CD4-positive, alpha-beta T cell (primary cell): ENCODE results near the gene RANGAP1. TPM values are rescaled to one million over a fixed set of nuclear protein-coding genes. Genes with fewer than 3 reads are reported as not detected.
A peak's percentile ranks its signal among the peaks of the same experiment; 100 is the strongest.

ENCODE experiments used
- ATAC-seq: fragments of 200-7000 bp; cut with Tn5 transposase; one replicate; pipeline ENCODE4 v1.10.0; 2022; ENCODE audit warnings: mild to moderate bottlenecking; ENCODE audit not compliant: poor library complexity
- CTCF ChIA-PET: fragments of 350-600 bp; sonication (Branson Sonifier 250); formaldehyde crosslinking; loops from one replicate; lab custom pipeline; 2021; ENCODE audit warnings: antibody characterized with exemption, inconsistent platforms; lab: Charles Lee
- POLR2A ChIA-PET: fragments of 350-600 bp; sonication (Branson Sonifier 250); formaldehyde crosslinking; loops from one replicate; lab custom pipeline; 2021; ENCODE audit warnings: antibody characterized with exemption, inconsistent platforms; lab: Charles Lee
- DNase-seq, 14 experiments: peaks; one replicate each; pipeline ENCODE4 v3.0.0-alpha.2; 2013 to 2020; ENCODE audit warnings: mixed read lengths in 2 of 14
- H3K27ac ChIP-seq, 2 donors: one replicate each; pipeline versions ENCODE4 v1.5.1 to v1.7.0; 2013; ENCODE audit warnings: low read length in 2 of 2, low read depth in 1 of 2, mild to moderate bottlenecking in 1 of 2
- H3K27me3 ChIP-seq, 2 experiments: 1 replicate in 1 of 2; 2 replicates in 1 of 2; pipeline versions ENCODE4 v1.6.1 to v1.7.0; 2013; ENCODE audit warnings: low read length in 2 of 2, control low read depth in 1 of 2, mild to moderate bottlenecking in 1 of 2, moderate library complexity in 1 of 2; ENCODE audit not compliant: insufficient read depth in 2 of 2, control insufficient read depth in 1 of 2
- H3K36me3 ChIP-seq: one replicate; pipeline ENCODE4 v1.6.1; 2013; ENCODE audit warnings: low read length, control low read depth; ENCODE audit not compliant: insufficient read depth
- H3K4me1 ChIP-seq: one replicate; pipeline ENCODE4 v1.6.1; 2013; ENCODE audit warnings: low read length, control low read depth; ENCODE audit not compliant: insufficient read depth
- H3K4me3 ChIP-seq: one replicate; pipeline ENCODE4 v1.5.1; 2013; ENCODE audit warnings: mild to moderate bottlenecking, low read length, moderate library complexity
- H3K9me3 ChIP-seq, 2 experiments: 1 replicate in 1 of 2; 2 replicates in 1 of 2; pipeline versions ENCODE4 v1.6.1 to v1.7.0; 2013; ENCODE audit warnings: low read length in 2 of 2, mild to moderate bottlenecking in 2 of 2, control low read depth in 1 of 2, moderate library complexity in 1 of 2; ENCODE audit not compliant: control insufficient read depth in 1 of 2, insufficient read depth in 1 of 2
- H3K27ac Mint-ChIP-seq: one replicate; pipeline ENCODE4 v1.8.0; 2020; ENCODE audit warnings: mixed read lengths
- H3K27me3 Mint-ChIP-seq: one replicate; pipeline ENCODE4 v1.8.0; 2021; ENCODE audit warnings: mixed read lengths
- H3K36me3 Mint-ChIP-seq: one replicate; pipeline ENCODE4 v1.8.0; 2021; ENCODE audit warnings: low read depth, mixed read lengths
- H3K4me1 Mint-ChIP-seq: one replicate; pipeline ENCODE4 v1.8.0; 2021; ENCODE audit warnings: low read depth, mixed read lengths
- H3K4me3 Mint-ChIP-seq: one replicate; pipeline ENCODE4 v1.8.0; 2020; ENCODE audit warnings: mild to moderate bottlenecking, mixed read lengths
- H3K9me3 Mint-ChIP-seq: one replicate; pipeline ENCODE4 v1.8.0; 2020; ENCODE audit warnings: mixed read lengths
- intact Hi-C, 2 experiments: fragments of 100-400 bp; cut with DNase I in 1 of 2; cut with micrococcal nuclease in 1 of 2; formaldehyde crosslinking; loops; one replicate each; pipeline versions ENCODE4 v1.15.1 to v1.9.0; 2023 to 2025; cut with DNase I, micrococcal nuclease
- polyA plus RNA-seq, 2 donors: library from polyadenylated mRNA; unstranded; fragments of 120-200 nt; gene quantifications; one replicate each; pipeline ENCODE4 v1.2.1, GENCODE V29; 2013
- total RNA-seq, 174 experiments: library from RNA in 2 of 174; stranded (reverse) in 2 of 174; gene quantifications; one replicate each; pipeline ENCODE4 v1.2.3 and lab custom pipeline; 2021 to 2026
- TF ChIP-seq, protein P1 (sequence below): fragments of 200-600 bp; IDR thresholded peaks from one replicate; pipeline ENCODE4 v1.8.0; 2022; ENCODE audit warnings: antibody characterized with exemption, mild to moderate bottlenecking

RANGAP1 gene
- 100 to 1,000 TPM; 163 to 172 TPM for total RNA-seq
- 41.5 TPM for polyA plus RNA-seq (2013, experiment 1 of 2)
- 45.1 TPM for polyA plus RNA-seq (2013, experiment 2 of 2)
- 96.6 to 397 (median 238) reads per million in 172 experiments for total RNA-seq (lab: John Stamatoyannopoulos, UW)

- ATAC-seq (peak; percentile 85), DNase-seq (peak; percentile 95 to 100 (median 98))
- H3K27ac Mint-ChIP-seq, result peak within 1 kb of the TSS; percentile 100
- Histone ChIP-seq H3K4me3 (peak within 1 kb of the TSS; percentile 100), H3K9me3 (no peaks in the 10 kb centered on the region), H3K4me1 (peaks cover 28% of the 10 kb centered on the region), H3K36me3 (peaks cover 25% of the 10 kb centered on the region), H3K27me3 (no peaks in the 10 kb centered on the region), H3K27ac (peak within 1 kb of the TSS; percentile 95 to 100)
- peaks cover 42% of the 10 kb centered on the region for H3K36me3 Mint-ChIP-seq
- no peaks in the 10 kb centered on the region for H3K27me3 Mint-ChIP-seq
- peak within 1 kb of the TSS; percentile 96 for H3K4me3 Mint-ChIP-seq
- no peaks in the 10 kb centered on the region for H3K9me3 Mint-ChIP-seq
- CTCF ChIA-PET, result interaction anchor here (2.6 to 2.8 kb wide), 2 partner anchors 16 to 48 kb away, joined by 8 to 34 read pairs; partner anchors contain the start of gene ZC3H7B
- POLR2A ChIA-PET, result interaction anchor here (0.6 to 4.2 kb wide), 44 partner anchors 11 to 1784 kb away, joined by 3 to 170 read pairs (median 5); partner anchors contain the start of genes ACO2, CCDC134, DESI1 and EP300
- TF ChIP-seq, protein P1, sequence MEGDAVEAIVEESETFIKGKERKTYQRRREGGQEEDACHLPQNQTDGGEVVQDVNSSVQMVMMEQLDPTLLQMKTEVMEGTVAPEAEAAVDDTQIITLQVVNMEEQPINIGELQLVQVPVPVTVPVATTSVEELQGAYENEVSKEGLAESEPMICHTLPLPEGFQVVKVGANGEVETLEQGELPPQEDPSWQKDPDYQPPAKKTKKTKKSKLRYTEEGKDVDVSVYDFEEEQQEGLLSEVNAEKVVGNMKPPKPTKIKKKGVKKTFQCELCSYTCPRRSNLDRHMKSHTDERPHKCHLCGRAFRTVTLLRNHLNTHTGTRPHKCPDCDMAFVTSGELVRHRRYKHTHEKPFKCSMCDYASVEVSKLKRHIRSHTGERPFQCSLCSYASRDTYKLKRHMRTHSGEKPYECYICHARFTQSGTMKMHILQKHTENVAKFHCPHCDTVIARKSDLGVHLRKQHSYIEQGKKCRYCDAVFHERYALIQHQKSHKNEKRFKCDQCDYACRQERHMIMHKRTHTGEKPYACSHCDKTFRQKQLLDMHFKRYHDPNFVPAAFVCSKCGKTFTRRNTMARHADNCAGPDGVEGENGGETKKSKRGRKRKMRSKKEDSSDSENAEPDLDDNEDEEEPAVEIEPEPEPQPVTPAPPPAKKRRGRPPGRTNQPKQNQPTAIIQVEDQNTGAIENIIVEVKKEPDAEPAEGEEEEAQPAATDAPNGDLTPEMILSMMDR, result no peak
- H3K4me1 Mint-ChIP-seq, result peaks cover 46% of the 10 kb centered on the region
- intact Hi-C loops, result loop anchor here (1.0 to 10.0 kb wide), 13 partner anchors 15 to 1156 kb away; partner anchors contain the start of genes ACO2 (in 2 of the 2), PHF5A (in 2 of the 2), TEF (in 2 of the 2) and TOB2 (in 2 of the 2)
Measured at GRCh38 chr22:41285820-41286638, at the start of gene RANGAP1. RANGAP1 (minus strand) TSS chr22:41286187; CDS start chr22:41281044, 5,143 bp downstream.

DNA sequence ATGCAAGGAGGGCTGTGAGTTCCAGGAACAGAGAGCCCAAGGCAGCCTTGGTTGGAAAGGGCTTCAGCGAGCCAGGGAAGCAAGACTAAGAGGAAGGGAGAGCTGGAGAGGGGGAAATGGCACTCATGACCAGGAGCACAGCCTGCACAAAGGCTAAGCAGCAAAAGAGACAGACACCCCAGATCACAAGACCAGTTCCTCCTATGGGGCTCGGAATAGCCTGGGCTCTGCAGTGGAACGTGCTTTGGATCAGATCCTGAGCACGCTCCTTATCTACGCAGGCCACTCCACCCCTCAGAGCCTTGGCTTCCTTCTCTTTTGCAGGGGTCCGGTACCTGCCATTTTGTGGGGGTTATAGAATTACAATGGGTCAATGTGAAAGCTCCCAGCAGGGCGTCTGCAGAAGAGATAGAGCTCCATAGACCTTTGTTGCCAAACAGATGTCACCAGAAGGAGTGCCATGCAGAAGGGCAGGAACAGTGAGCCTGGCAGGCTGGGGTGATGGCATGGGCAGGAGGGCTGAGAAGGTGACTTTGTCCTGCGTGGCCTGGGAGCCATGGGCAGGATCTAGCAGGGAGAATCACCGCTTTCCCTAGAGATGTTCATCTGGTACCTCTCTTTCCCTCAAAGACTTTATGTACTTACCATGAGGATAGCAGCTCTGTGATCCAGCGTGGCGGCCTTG is 49.1 kb upstream of the RANGAP1 start:
- Histone ChIP-seq H3K36me3 (peaks cover 54% of the 10 kb centered on the region), H3K9me3 (no peaks in the 10 kb centered on the region), H3K27ac (no peak overlapping the region), H3K4me3 (no peak overlapping the region), H3K4me1 (peaks cover 9% of the 10 kb centered on the region), H3K27me3 (no peaks in the 10 kb centered on the region)
- H3K27ac Mint-ChIP-seq, result peak overlapping the region; percentile 19
- no peak for ATAC-seq
- no peak overlapping the region for H3K4me3 Mint-ChIP-seq
- ChIA-PET CTCF (no interaction called here), POLR2A (interaction anchor here (0.6 to 0.7 kb wide), 2 partner anchors 142 to 479 kb away, joined by 3 read pairs; partner anchors contain the start of gene ST13)
- no peaks in the 10 kb centered on the region for H3K9me3 Mint-ChIP-seq
- TF ChIP-seq, protein P1, result no peak
- no peaks in the 10 kb centered on the region for H3K27me3 Mint-ChIP-seq
- peak in 1 of 14 experiments; percentile 7 for DNase-seq
- H3K36me3 Mint-ChIP-seq, result peaks cover 53% of the 10 kb centered on the region
- H3K4me1 Mint-ChIP-seq, result peaks cover 10% of the 10 kb centered on the region
- intact Hi-C loops, result no loop called here

- intact Hi-C loops, result no loop called here
- no peak for DNase-seq
- Mint-ChIP-seq H3K27ac (no peak overlapping the region), H3K4me3 (no peak overlapping the region), H3K9me3 (no peaks in the 10 kb centered on the region), H3K27me3 (no peaks in the 10 kb centered on the region), H3K4me1 (peaks cover 10% of the 10 kb centered on the region), H3K36me3 (peaks cover 59% of the 10 kb centered on the region)
- ChIA-PET POLR2A (interaction anchor here (0.6 kb wide), 1 partner anchor 141 kb away, joined by 3 read pairs; no protein-coding TSS in a partner anchor), CTCF (no interaction called here)
- Histone ChIP-seq H3K27me3 (no peaks in the 10 kb centered on the region), H3K4me1 (peaks cover 9% of the 10 kb centered on the region), H3K4me3 (no peak overlapping the region), H3K36me3 (peaks cover 55% of the 10 kb centered on the region), H3K27ac (no peak overlapping the region), H3K9me3 (no peaks in the 10 kb centered on the region)
- TF ChIP-seq, protein P1, result no peak
- no peak for ATAC-seq
Measured at GRCh38 chr22:41334215-41334614, 48.2 kb upstream of the RANGAP1 start.
